ENCODE data around the gene LTC4S.

DNA sequence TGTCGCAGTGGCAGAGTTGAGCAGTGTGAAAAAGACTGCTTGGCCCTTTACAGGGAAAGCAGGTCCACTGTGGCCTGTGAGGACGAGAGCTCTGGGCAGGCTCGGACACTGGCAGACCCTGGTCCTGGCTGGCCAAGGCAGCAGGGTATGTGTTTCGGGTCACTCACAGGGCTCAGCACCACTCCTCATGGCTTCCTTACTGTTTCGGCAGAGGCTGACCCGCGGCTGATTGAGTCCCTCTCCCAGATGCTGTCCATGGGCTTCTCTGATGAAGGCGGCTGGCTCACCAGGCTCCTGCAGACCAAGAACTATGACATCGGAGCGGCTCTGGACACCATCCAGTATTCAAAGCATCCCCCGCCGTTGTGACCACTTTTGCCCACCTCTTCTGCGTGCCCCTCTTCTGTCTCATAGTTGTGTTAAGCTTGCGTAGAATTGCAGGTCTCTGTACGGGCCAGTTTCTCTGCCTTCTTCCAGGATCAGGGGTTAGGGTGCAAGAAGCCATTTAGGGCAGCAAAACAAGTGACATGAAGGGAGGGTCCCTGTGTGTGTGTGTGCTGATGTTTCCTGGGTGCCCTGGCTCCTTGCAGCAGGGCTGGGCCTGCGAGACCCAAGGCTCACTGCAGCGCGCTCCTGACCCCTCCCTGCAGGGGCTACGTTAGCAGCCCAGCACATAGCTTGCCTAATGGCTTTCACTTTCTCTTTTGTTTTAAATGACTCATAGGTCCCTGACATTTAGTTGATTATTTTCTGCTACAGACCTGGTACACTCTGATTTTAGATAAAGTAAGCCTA lies 42.6 kb downstream of the LTC4S start:
- TF ChIP-seq, protein P1, sequence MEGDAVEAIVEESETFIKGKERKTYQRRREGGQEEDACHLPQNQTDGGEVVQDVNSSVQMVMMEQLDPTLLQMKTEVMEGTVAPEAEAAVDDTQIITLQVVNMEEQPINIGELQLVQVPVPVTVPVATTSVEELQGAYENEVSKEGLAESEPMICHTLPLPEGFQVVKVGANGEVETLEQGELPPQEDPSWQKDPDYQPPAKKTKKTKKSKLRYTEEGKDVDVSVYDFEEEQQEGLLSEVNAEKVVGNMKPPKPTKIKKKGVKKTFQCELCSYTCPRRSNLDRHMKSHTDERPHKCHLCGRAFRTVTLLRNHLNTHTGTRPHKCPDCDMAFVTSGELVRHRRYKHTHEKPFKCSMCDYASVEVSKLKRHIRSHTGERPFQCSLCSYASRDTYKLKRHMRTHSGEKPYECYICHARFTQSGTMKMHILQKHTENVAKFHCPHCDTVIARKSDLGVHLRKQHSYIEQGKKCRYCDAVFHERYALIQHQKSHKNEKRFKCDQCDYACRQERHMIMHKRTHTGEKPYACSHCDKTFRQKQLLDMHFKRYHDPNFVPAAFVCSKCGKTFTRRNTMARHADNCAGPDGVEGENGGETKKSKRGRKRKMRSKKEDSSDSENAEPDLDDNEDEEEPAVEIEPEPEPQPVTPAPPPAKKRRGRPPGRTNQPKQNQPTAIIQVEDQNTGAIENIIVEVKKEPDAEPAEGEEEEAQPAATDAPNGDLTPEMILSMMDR (IDR thresholded peaks at IDR 0.05; ENCODE audit: low read length): no peak
- TF ChIP-seq EZH2 (IDR thresholded peaks at IDR 0.05; ENCODE audit: borderline replicate concordance, low read length): no peak

All from OCI-LY1 (cell line).